ENCODE data around the gene ROR2. TPM values are rescaled to one million over a fixed set of nuclear protein-coding genes. Genes with fewer than 3 reads are reported as not detected.

The ROR2 gene
- total RNA-seq, 1 experiment from 2014 or later: 0.68 TPM

GRCh38 chr9:91784673-91785446 lies 165.2 kb downstream of the ROR2 start:
- Histone ChIP-seq H3K36me3 (ENCODE audit: control insufficient read depth, insufficient read depth, low read length) (no peaks in the 10 kb centered on the region), H3K27me3 (replicated peaks; ENCODE audit: control insufficient read depth, insufficient read depth, low read length) (no peaks in the 10 kb centered on the region), H3K4me1 (no peaks in the 10 kb centered on the region), H3K4me3 (ENCODE audit: low read depth, low read length) (no peak overlapping the region), H3K9me3 (no peaks in the 10 kb centered on the region)
- POLR2A ChIA-PET: no interaction called here
- no TSS peak for BruUV-seq (replicated peaks)
- H3K4me3 Mint-ChIP-seq (ENCODE audit: unreplicated experiment): no peak overlapping the region
- H3K4me1 Mint-ChIP-seq (ENCODE audit: low read depth, unreplicated experiment): no peaks in the 10 kb centered on the region
- H3K36me3 Mint-ChIP-seq (ENCODE audit: insufficient read depth, unreplicated experiment): no peaks in the 10 kb centered on the region
- intact Hi-C loops (cut with micrococcal nuclease; ENCODE audit: unreplicated experiment): no loop called here
- no peak overlapping the region for H3K27ac Mint-ChIP-seq (ENCODE audit: unreplicated experiment)
- H3K9me3 Mint-ChIP-seq (ENCODE audit: unreplicated experiment): no peaks in the 10 kb centered on the region
- CTCF ChIA-PET: no interaction called here
- no peak for TF ChIP-seq CTCF (IDR thresholded peaks at IDR 0.05; ENCODE audit: insufficient read depth in 1 of 2, low read depth in 1 of 2, low read length in 1 of 2, severe bottlenecking in 1 of 2, unreplicated experiment in 1 of 2)
- peaks cover 4% of the 10 kb centered on the region for H3K27me3 Mint-ChIP-seq (ENCODE audit: insufficient read depth, unreplicated experiment)
- DNase-seq: no peak

- no peak overlapping the region for H3K4me3 Mint-ChIP-seq (ENCODE audit: unreplicated experiment)
- no peak for TF ChIP-seq CTCF (IDR thresholded peaks at IDR 0.05; ENCODE audit: insufficient read depth in 1 of 2, low read depth in 1 of 2, low read length in 1 of 2, severe bottlenecking in 1 of 2, unreplicated experiment in 1 of 2)
- CTCF ChIA-PET: no interaction called here
- intact Hi-C loops (cut with micrococcal nuclease; ENCODE audit: unreplicated experiment): no loop called here
- POLR2A ChIA-PET: no interaction called here
- Histone ChIP-seq H3K27me3 (replicated peaks; ENCODE audit: control insufficient read depth, insufficient read depth, low read length) (no peaks in the 10 kb centered on the region), H3K36me3 (ENCODE audit: control insufficient read depth, insufficient read depth, low read length) (no peaks in the 10 kb centered on the region), H3K9me3 (no peaks in the 10 kb centered on the region), H3K4me1 (no peaks in the 10 kb centered on the region), H3K4me3 (ENCODE audit: low read depth, low read length) (no peak overlapping the region)
- BruUV-seq (replicated peaks): no TSS peak
- DNase-seq: no peak
- H3K36me3 Mint-ChIP-seq (ENCODE audit: insufficient read depth, unreplicated experiment): no peaks in the 10 kb centered on the region
- no peaks in the 10 kb centered on the region for H3K4me1 Mint-ChIP-seq (ENCODE audit: low read depth, unreplicated experiment)
- peaks cover 4% of the 10 kb centered on the region for H3K27me3 Mint-ChIP-seq (ENCODE audit: insufficient read depth, unreplicated experiment)
- H3K27ac Mint-ChIP-seq (ENCODE audit: unreplicated experiment): no peak overlapping the region
- no peaks in the 10 kb centered on the region for H3K9me3 Mint-ChIP-seq (ENCODE audit: unreplicated experiment)
Observed at GRCh38 chr9:91783876-91784672, 166.0 kb downstream of the ROR2 start.

DNA sequence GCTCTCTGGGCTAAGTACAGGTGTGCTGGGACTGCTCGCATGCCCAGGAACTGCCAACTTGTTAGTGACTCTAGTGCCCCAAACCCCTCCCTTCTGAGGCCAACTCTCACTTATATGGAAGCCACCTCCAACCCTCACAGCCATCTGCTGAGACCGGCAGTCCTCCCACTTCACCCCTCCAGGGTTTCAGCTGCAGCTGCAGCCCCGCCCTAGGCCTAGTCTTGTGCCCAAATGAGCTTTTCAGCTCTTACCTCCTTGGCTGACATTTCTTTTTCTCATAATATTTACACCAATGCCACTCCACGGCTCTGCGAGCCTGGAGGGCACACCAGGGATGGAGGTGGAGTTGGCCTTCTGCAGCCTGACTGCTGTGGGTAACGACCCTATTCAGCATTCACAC lies 166.6 kb downstream of the ROR2 start:
- Mint-ChIP-seq H3K9me3 (ENCODE audit: unreplicated experiment) (no peaks in the 10 kb centered on the region), H3K4me1 (ENCODE audit: low read depth, unreplicated experiment) (no peaks in the 10 kb centered on the region), H3K27me3 (ENCODE audit: insufficient read depth, unreplicated experiment) (peaks cover 4% of the 10 kb centered on the region), H3K27ac (ENCODE audit: unreplicated experiment) (no peak overlapping the region), H3K36me3 (ENCODE audit: insufficient read depth, unreplicated experiment) (no peaks in the 10 kb centered on the region), H3K4me3 (ENCODE audit: unreplicated experiment) (no peak overlapping the region)
- POLR2A ChIA-PET: no interaction called here
- no TSS peak for BruUV-seq (replicated peaks)
- H3K4me3 ChIP-seq (ENCODE audit: low read depth, low read length): no peak overlapping the region
- no peaks in the 10 kb centered on the region for H3K36me3 ChIP-seq (ENCODE audit: control insufficient read depth, insufficient read depth, low read length)
- DNase-seq: no peak
- H3K9me3 ChIP-seq: no peaks in the 10 kb centered on the region
- intact Hi-C loops (cut with micrococcal nuclease; ENCODE audit: unreplicated experiment): no loop called here
- CTCF ChIA-PET: no interaction called here
- H3K27me3 ChIP-seq (replicated peaks; ENCODE audit: control insufficient read depth, insufficient read depth, low read length): no peaks in the 10 kb centered on the region
- TF ChIP-seq CTCF (IDR thresholded peaks at IDR 0.05; ENCODE audit: insufficient read depth in 1 of 2, low read depth in 1 of 2, low read length in 1 of 2, severe bottlenecking in 1 of 2, unreplicated experiment in 1 of 2): no peak
- H3K4me1 ChIP-seq: no peaks in the 10 kb centered on the region
